HepG2 (cell line): ENCODE results near the gene CHMP4B. TPM values are rescaled to one million over a fixed set of nuclear protein-coding genes. Genes with fewer than 3 reads are reported as not detected.

Experiments used
- ATAC-seq: fragments of 200-7000 bp; cut with Tn5 transposase; 3 replicates; pipeline ENCODE4 v1.9.1; 2020; ENCODE audit warnings: mild to moderate bottlenecking, moderate library complexity
- BruUV-seq: library from RNA; stranded (reverse); fragments of 400-500 nt; replicated peaks from 2 replicates; lab custom pipeline; 2021; lab: Mats Ljungman, UMichigan
- CTCF ChIA-PET: fragments of 300-600 bp; formaldehyde crosslinking; extraction: SDS; loops from one replicate; lab custom pipeline; 2021; ENCODE audit warnings: low total read pairs, inconsistent platforms, low intra/inter-chr PET ratio; lab: Yijun Ruan, JAX
- POLR2A ChIA-PET: fragments of 350-600 bp; sonication (Branson Sonifier 250); formaldehyde crosslinking; loops from one replicate; lab custom pipeline; 2020; ENCODE audit warnings: antibody characterized with exemption, inconsistent platforms; lab: Yijun Ruan, JAX
- DNase-seq: peaks from one replicate; pipeline ENCODE4 v3.0.0-alpha.2; 2015; ENCODE audit warnings: low spot score
- FAIRE-seq: peaks from 3 replicates; lab custom pipeline; 2011; peaks lifted over from hg19 to GRCh38; lab: Jason Lieb, UNC
- H2AFZ ChIP-seq: one replicate; pipeline ENCODE4 v1.6.1; 2011; ENCODE audit warnings: low read length, inconsistent platforms
- H3K27ac ChIP-seq: fragments of 300-600 bp; 3 replicates; pipeline ENCODE4 v1.8.0; 2011; ENCODE audit warnings: mixed run types, mild to moderate bottlenecking, mixed read lengths, low read length, inconsistent platforms; ENCODE audit not compliant: insufficient read depth; ENCODE audit errors: extremely low read length
- H3K27me3 ChIP-seq, 2 experiments: fragments of 200-600 bp in 1 of 2; 2 replicates in 1 of 2; 3 replicates in 1 of 2; pipeline versions ENCODE4 v1.6.0 to v1.8.0; 2011; ENCODE audit warnings: low read length in 2 of 2, mild to moderate bottlenecking in 2 of 2, moderate library complexity in 2 of 2, inconsistent platforms in 1 of 2; ENCODE audit not compliant: insufficient read depth in 2 of 2, control insufficient read depth in 1 of 2
- H3K36me3 ChIP-seq, 2 experiments: fragments of 200-600 bp in 1 of 2; replicated peaks in 1 of 2; 2 replicates in 1 of 2; 3 replicates in 1 of 2; pipeline versions ENCODE4 v1.5.1 to v1.8.0; 2011; ENCODE audit warnings: low read length in 2 of 2, inconsistent platforms in 1 of 2; ENCODE audit not compliant: insufficient read depth in 2 of 2, control insufficient read depth in 1 of 2
- H3K4me1 ChIP-seq: 2 replicates; pipeline ENCODE4 v1.5.1; 2012; ENCODE audit warnings: low read length, inconsistent platforms; ENCODE audit not compliant: insufficient read depth
- H3K4me2 ChIP-seq: 2 replicates; pipeline ENCODE4 v1.6.0; 2011; ENCODE audit warnings: low read depth, low read length, inconsistent platforms
- H3K4me3 ChIP-seq, 3 experiments: fragments of 200-600 bp in 1 of 3; sonication (generic), shearing (Covaris generic) in 1 of 3; replicated peaks in 1 of 3; 2 replicates each; pipeline ENCODE4 v1.5.1; 2011 to 2016; ENCODE audit warnings: low read length in 3 of 3, inconsistent platforms in 2 of 3, low read depth in 2 of 3, mild to moderate bottlenecking in 2 of 3, control low read depth in 1 of 3, mixed read lengths in 1 of 3; ENCODE audit not compliant: insufficient read depth in 1 of 3
- H3K79me2 ChIP-seq: one replicate; pipeline ENCODE4 v1.6.1; 2011; ENCODE audit warnings: low read length, inconsistent platforms; ENCODE audit not compliant: insufficient read depth
- H3K9ac ChIP-seq: 2 replicates; pipeline ENCODE4 v1.6.0; 2011; ENCODE audit warnings: mild to moderate bottlenecking, low read depth, low read length, inconsistent platforms; ENCODE audit not compliant: insufficient read depth
- H3K9me3 ChIP-seq: 2 replicates; pipeline ENCODE4 v1.5.1; 2012; ENCODE audit warnings: mild to moderate bottlenecking, low read length
- H4K20me1 ChIP-seq: 2 replicates; pipeline ENCODE4 v1.6.0; 2011; ENCODE audit warnings: inconsistent platforms, mild to moderate bottlenecking, low read length, moderate library complexity; ENCODE audit not compliant: insufficient read depth
- ASH2L ChIP-seq: fragments of 300-600, 200-600 bp; sonication (generic); IDR thresholded peaks from 2 replicates; pipeline ENCODE4 v1.7.0; 2017; ENCODE audit warnings: low read depth, mild to moderate bottlenecking, moderate library complexity, mixed read lengths, low read length; ENCODE audit not compliant: insufficient read length
- CREB1 ChIP-seq, 2 experiments: fragments of 450-650 bp in 1 of 2; IDR thresholded peaks; 2 replicates each; pipeline ENCODE4 v1.6.1; 2016 to 2017; ENCODE audit warnings: control low read depth in 1 of 2, mild to moderate bottlenecking in 1 of 2, missing compliant biosample characterization in 1 of 2, missing genetic modification characterization in 1 of 2
- EZH2 ChIP-seq: conservative IDR thresholded peaks from 2 replicates; pipeline ENCODE4 v1.6.1; 2012; ENCODE audit warnings: mild to moderate bottlenecking, low read depth, low read length, moderate library complexity
- FLYWCH1 ChIP-seq: sonication (generic); formaldehyde crosslinking; IDR thresholded peaks from 2 replicates; pipeline ENCODE4 v1.8.1; 2023; ENCODE audit warnings: mild to moderate bottlenecking, missing genetic modification reagents
- KDM5B ChIP-seq: sonication (generic); formaldehyde crosslinking; IDR thresholded peaks from 2 replicates; pipeline ENCODE4 v1.4.0; 2020; ENCODE audit warnings: missing genetic modification reagents, mild to moderate bottlenecking, borderline replicate concordance
- KMT2A ChIP-seq: sonication (generic); formaldehyde crosslinking; IDR thresholded peaks from 2 replicates; pipeline ENCODE4 v1.4.0; 2020; ENCODE audit warnings: missing genetic modification reagents
- MEIS1 ChIP-seq: sonication (generic); formaldehyde crosslinking; IDR thresholded peaks from 2 replicates; pipeline ENCODE4 v1.9.0; 2021; ENCODE audit warnings: mild to moderate bottlenecking, missing genetic modification reagents, moderate library complexity, borderline replicate concordance
- PAWR ChIP-seq: sonication (generic); formaldehyde crosslinking; IDR thresholded peaks from 2 replicates; pipeline ENCODE4 v1.4.0; 2020; ENCODE audit warnings: missing genetic modification reagents, mild to moderate bottlenecking, borderline replicate concordance
- PLRG1 ChIP-seq: fragments of 450-650 bp; conservative IDR thresholded peaks from 2 replicates; pipeline ENCODE4 v1.6.1; 2016
- RXRA ChIP-seq: sonication (generic); formaldehyde crosslinking; IDR thresholded peaks from 2 replicates; pipeline ENCODE4 v1.5.1; 2020; ENCODE audit warnings: missing genetic modification reagents
- SMAD3 ChIP-seq: sonication (generic); formaldehyde crosslinking; IDR thresholded peaks from 2 replicates; pipeline ENCODE4 v1.4.0; 2020; ENCODE audit warnings: missing genetic modification reagents
- SNAPC2 ChIP-seq: sonication (generic); formaldehyde crosslinking; IDR thresholded peaks from 2 replicates; pipeline ENCODE4 v1.8.1; 2022; ENCODE audit warnings: mild to moderate bottlenecking, missing genetic modification reagents
- SOX6 ChIP-seq, 2 experiments: fragments of 450-650 bp in 1 of 2; sonication (generic) in 1 of 2; formaldehyde crosslinking in 1 of 2; IDR thresholded peaks; 2 replicates each; pipeline versions ENCODE4 v1.4.0 to v1.6.1; 2017 to 2020; ENCODE audit warnings: antibody characterized with exemption in 1 of 2, mild to moderate bottlenecking in 1 of 2, missing genetic modification reagents in 1 of 2
- STAT5B ChIP-seq: sonication (generic); formaldehyde crosslinking; IDR thresholded peaks from 2 replicates; pipeline ENCODE4 v1.4.0; 2020; ENCODE audit warnings: missing genetic modification reagents
- ZFP36L2 ChIP-seq: sonication (generic); formaldehyde crosslinking; IDR thresholded peaks from 2 replicates; pipeline ENCODE4 v1.4.0; 2020; ENCODE audit warnings: missing genetic modification reagents
- ZNF263 ChIP-seq: sonication (generic); formaldehyde crosslinking; IDR thresholded peaks from 2 replicates; pipeline ENCODE4 v1.4.0; 2020; ENCODE audit warnings: missing genetic modification reagents
- ZNF33B ChIP-seq: sonication (generic); formaldehyde crosslinking; IDR thresholded peaks from 2 replicates; pipeline ENCODE4 v1.5.1; 2020; ENCODE audit warnings: mild to moderate bottlenecking, missing genetic modification reagents
- ZNF589 ChIP-seq: sonication (generic); formaldehyde crosslinking; conservative IDR thresholded peaks from 2 replicates; pipeline ENCODE4 v1.8.0; 2022; ENCODE audit warnings: mild to moderate bottlenecking, moderate library complexity, missing genetic modification reagents
- WGBS: methylation state at CpG from one replicate; pipeline ENCODE4 v1.1.6; 2017; ENCODE audit warnings: low lambda C conversion rate; 5-methylcytosine and 5-hydroxymethylcytosine counted together
- in situ Hi-C: cut with HindIII; loops from 2 replicates; pipeline ENCODE4 v1.10.0; 2017; ENCODE audit warnings: low pct_unique_long_range_greater_than_20kb; ENCODE audit not compliant: extremely low pct_ligation_motif_present
- intact Hi-C: fragments of 100-400 bp; cut with micrococcal nuclease; formaldehyde crosslinking; loops from one replicate; pipeline ENCODE4 v1.10.0; 2022; ENCODE audit not compliant: unreplicated experiment
- polyA plus RNA-seq, 8 experiments: library from polyadenylated mRNA; depleted of rRNA in 3 of 8; stranded (reverse) in 7 of 8; unstranded in 1 of 8; fragments of >200 nt; fragmentation: Illumina TruSeq in 4 of 8; extraction: Trizol in 4 of 8; gene quantifications; 2 replicates each; pipeline versions ENCODE4 v1.2.1 to v1.2.3, GENCODE V29; 2011 to 2016; ENCODE audit warnings: low read depth in 4 of 8, missing spikeins in 1 of 8, mixed read lengths in 1 of 8; ENCODE audit not compliant: insufficient read depth in 1 of 8
- total RNA-seq, 5 experiments: library from RNA; depleted of rRNA; stranded (reverse); fragments of >200 nt; fragmentation: Illumina TruSeq; extraction: Trizol; gene quantifications; 2 replicates each; pipeline ENCODE4 v1.2.3, GENCODE V29; 2016; ENCODE audit warnings: low read depth in 1 of 5
- TF ChIP-seq, protein P1 (sequence below): IDR thresholded peaks from 2 replicates; pipeline ENCODE4 v1.6.1; 2016; ENCODE audit warnings: missing biosample characterization, missing genetic modification reagents, low read depth
- TF ChIP-seq, protein P2 (sequence below): sonication (generic); formaldehyde crosslinking; IDR thresholded peaks from 2 replicates; pipeline ENCODE4 v1.5.0; 2020; ENCODE audit warnings: mild to moderate bottlenecking, low read depth, missing genetic modification reagents, borderline replicate concordance
- TF ChIP-seq, protein P3 (sequence below): sonication (generic); formaldehyde crosslinking; IDR thresholded peaks from 2 replicates; pipeline ENCODE4 v1.4.0; 2020; ENCODE audit warnings: mild to moderate bottlenecking, low read depth, missing genetic modification reagents
- TF ChIP-seq, protein P4 (sequence below): sonication (generic); formaldehyde crosslinking; IDR thresholded peaks from 2 replicates; pipeline ENCODE4 v1.4.0; 2020; ENCODE audit warnings: missing genetic modification reagents

CHMP4B gene
- total and polyA plus RNA-seq, 2 of the 13 experiments (the other 11 are each of a cell fraction or from before 2014, with no cell fraction given): 40.1 to 45.6 TPM

DNA sequence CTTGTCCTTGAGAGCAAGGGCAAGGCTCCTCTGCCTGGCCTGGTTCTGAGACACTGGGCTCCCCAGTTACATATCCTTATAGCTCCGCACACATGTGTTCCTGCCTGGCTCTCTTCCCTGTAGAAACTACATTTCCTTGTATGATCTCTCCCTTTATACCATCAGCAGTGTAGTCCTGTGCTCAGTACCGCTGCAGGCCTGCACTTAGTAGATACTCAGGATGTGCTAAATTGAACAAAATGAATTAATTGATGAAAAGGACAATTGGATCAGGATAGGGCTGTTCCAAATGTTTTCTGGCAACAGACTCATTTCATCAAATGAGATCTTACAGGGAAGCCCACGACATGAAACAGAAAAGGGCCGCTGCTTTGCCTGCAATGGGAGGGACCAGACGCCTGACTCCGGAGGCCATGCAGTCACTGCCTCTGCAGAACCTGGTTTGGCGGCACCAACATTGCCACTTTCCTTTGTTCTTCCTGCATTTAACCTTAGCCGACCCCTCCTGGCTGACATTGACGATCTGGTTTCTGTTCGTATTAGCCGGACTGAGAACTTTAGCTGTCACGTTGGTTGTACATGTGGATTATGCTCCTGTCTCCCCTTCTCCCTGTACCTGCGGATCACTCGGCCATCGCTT is 53.3 kb downstream of the CHMP4B start:
- Histone ChIP-seq H3K4me1 (peaks cover 26% of the 10 kb centered on the region), H2AFZ (no peak overlapping the region), H3K9me3 (no peaks in the 10 kb centered on the region), H3K27ac (no peak overlapping the region), H3K4me3 (no peak overlapping the region), H4K20me1 (no peaks in the 10 kb centered on the region), H3K79me2 (no peaks in the 10 kb centered on the region), H3K9ac (no peak overlapping the region), H3K36me3 (no peaks in the 10 kb centered on the region), H3K4me2 (peak overlapping the region; percentile 29), H3K27me3 (peaks cover 8 to 56% of the 10 kb centered on the region in 2 experiments)
- FAIRE-seq (no peak), DNase-seq (no peak), ATAC-seq (0 out of 3 replicates have a peak, but pooled peaks have one; percentile 6)
- intact Hi-C loops (loop anchor here (5.0 kb wide), 2 partner anchors 52 to 72 kb away; partner anchors contain the start of gene CHMP4B), in situ Hi-C loops (no loop called here)
- WGBS: 36% methylated on average over 15 of the region's 15 CpGs
- POLR2A ChIA-PET: no interaction called here
- CTCF ChIA-PET: interaction anchor here (0.9 kb wide), 1 partner anchor 205 kb away, joined by 4 read pairs; no protein-coding TSS in a partner anchor
- BruUV-seq: no TSS peak
- TF ChIP-seq FLYWCH1 (CRISPR knock-in tag): no peak
- no peak for TF ChIP-seq SOX6 (IDR thresholded peaks at IDR 0.05)
- TF ChIP-seq SOX6 (CRISPR knock-in tag; IDR thresholded peaks at IDR 0.05): peak; percentile 15; the same call in 1 of the 2 replicates
- no peak for TF ChIP-seq STAT5B
- TF ChIP-seq ZNF263 (CRISPR knock-in tag): 0 out of 2 replicates have a peak, but pooled peaks have one; percentile 22
- TF ChIP-seq ZNF589 (CRISPR knock-in tag): no peak
- TF ChIP-seq ZFP36L2 (CRISPR knock-in tag): no peak
- TF ChIP-seq EZH2: no peak
- no peak for TF ChIP-seq MEIS1 (CRISPR knock-in tag)
- TF ChIP-seq KDM5B (CRISPR knock-in tag): no peak
- TF ChIP-seq, protein P1, sequence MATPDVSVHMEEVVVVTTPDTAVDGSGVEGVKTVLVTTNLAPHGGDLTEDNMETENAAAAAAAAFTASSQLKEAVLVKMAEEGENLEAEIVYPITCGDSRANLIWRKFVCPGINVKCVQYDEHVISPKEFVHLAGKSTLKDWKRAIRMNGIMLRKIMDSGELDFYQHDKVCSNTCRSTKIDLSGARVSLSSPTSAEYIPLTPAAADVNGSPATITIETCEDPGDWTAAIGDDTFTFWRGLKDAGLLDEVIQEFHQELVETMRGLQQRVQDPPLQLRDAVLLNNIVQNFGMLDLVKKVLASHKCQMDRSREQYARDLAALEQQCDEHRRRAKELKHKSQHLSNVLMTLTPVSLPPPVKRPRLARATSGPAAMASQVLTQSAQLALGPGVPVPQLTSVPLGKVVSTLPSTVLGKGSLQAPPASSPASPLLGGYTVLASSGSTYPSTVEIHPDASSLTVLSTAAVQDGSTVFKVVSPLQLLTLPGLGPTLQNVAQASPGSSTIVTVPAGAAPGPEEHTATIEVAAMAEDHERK (CRISPR knock-in tag): no peak
- no peak for TF ChIP-seq ASH2L
- TF ChIP-seq CREB1 (IDR thresholded peaks at IDR 0.05): no peak
- TF ChIP-seq CREB1 (CRISPR knock-in tag; IDR thresholded peaks at IDR 0.05): no peak
- TF ChIP-seq, protein P2, sequence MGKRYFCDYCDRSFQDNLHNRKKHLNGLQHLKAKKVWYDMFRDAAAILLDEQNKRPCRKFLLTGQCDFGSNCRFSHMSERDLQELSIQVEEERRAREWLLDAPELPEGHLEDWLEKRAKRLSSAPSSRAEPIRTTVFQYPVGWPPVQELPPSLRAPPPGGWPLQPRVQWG (CRISPR knock-in tag): no peak
- TF ChIP-seq, protein P3, sequence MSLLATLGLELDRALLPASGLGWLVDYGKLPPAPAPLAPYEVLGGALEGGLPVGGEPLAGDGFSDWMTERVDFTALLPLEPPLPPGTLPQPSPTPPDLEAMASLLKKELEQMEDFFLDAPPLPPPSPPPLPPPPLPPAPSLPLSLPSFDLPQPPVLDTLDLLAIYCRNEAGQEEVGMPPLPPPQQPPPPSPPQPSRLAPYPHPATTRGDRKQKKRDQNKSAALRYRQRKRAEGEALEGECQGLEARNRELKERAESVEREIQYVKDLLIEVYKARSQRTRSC (CRISPR knock-in tag): no peak
- no peak for TF ChIP-seq SMAD3 (CRISPR knock-in tag)
- no peak for TF ChIP-seq ZNF33B (CRISPR knock-in tag)
- TF ChIP-seq PAWR (CRISPR knock-in tag): no peak
- TF ChIP-seq, protein P4, sequence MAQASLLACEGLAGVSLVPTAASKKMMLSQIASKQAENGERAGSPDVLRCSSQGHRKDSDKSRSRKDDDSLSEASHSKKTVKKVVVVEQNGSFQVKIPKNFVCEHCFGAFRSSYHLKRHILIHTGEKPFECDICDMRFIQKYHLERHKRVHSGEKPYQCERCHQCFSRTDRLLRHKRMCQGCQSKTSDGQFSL (CRISPR knock-in tag): no peak
- peak; percentile 39; the same call in 1 of the 2 replicates for TF ChIP-seq RXRA (CRISPR knock-in tag)
- no peak for TF ChIP-seq PLRG1
- TF ChIP-seq SNAPC2 (CRISPR knock-in tag): no peak
- TF ChIP-seq KMT2A: no peak
